H9 (cell line): ENCODE data around the gene BMP2K. TPM values are rescaled to one million over a fixed set of nuclear protein-coding genes. Genes with fewer than 3 reads are reported as not detected.

ENCODE experiments used
- DNase-seq: peaks from one replicate; pipeline ENCODE4 v3.0.0-alpha.2; 2017
- H2AFZ ChIP-seq: one replicate; pipeline ENCODE4 v1.6.1; 2013; ENCODE audit warnings: mild to moderate bottlenecking, low read length, control low read depth, moderate library complexity
- H2AK5ac ChIP-seq: 2 replicates; pipeline ENCODE4 v1.6.1; 2013; ENCODE audit warnings: low read length, control low read depth, mixed read lengths; ENCODE audit not compliant: insufficient read length
- H2BK120ac ChIP-seq: one replicate; pipeline ENCODE4 v1.6.1; 2013; ENCODE audit warnings: low read depth, mild to moderate bottlenecking, low read length, control low read depth, inconsistent platforms; ENCODE audit not compliant: poor library complexity, severe bottlenecking
- H2BK12ac ChIP-seq: 2 replicates; pipeline ENCODE4 v1.6.1; 2013; ENCODE audit warnings: low read length, control low read depth, mixed read lengths, low read depth; ENCODE audit not compliant: insufficient read length
- H2BK15ac ChIP-seq: 2 replicates; pipeline ENCODE4 v1.6.1; 2013; ENCODE audit warnings: low read depth, low read length, control low read depth
- H2BK20ac ChIP-seq: one replicate; pipeline ENCODE4 v1.6.1; 2013; ENCODE audit warnings: low read depth, mild to moderate bottlenecking, low read length, control low read depth, inconsistent platforms; ENCODE audit not compliant: poor library complexity, severe bottlenecking
- H2BK5ac ChIP-seq: 2 replicates; pipeline ENCODE4 v1.6.1; 2013; ENCODE audit warnings: low read length, control low read depth, mixed read lengths; ENCODE audit not compliant: insufficient read length
- H3K14ac ChIP-seq: 2 replicates; pipeline ENCODE4 v1.6.1; 2013; ENCODE audit warnings: low read length, control low read depth; ENCODE audit not compliant: insufficient read depth
- H3K18ac ChIP-seq: 2 replicates; pipeline ENCODE4 v1.6.1; 2013; ENCODE audit warnings: low read depth, mild to moderate bottlenecking, mixed read lengths, low read length, control low read depth; ENCODE audit not compliant: insufficient read length
- H3K23ac ChIP-seq: 2 replicates; pipeline ENCODE4 v1.6.1; 2013; ENCODE audit warnings: low read length, control low read depth, mixed read lengths, low read depth; ENCODE audit not compliant: insufficient read length
- H3K23me2 ChIP-seq: 2 replicates; pipeline ENCODE4 v1.6.1; 2013; ENCODE audit warnings: low read depth, mild to moderate bottlenecking, mixed read lengths, low read length, control low read depth; ENCODE audit not compliant: insufficient read length, poor library complexity, severe bottlenecking
- H3K27ac ChIP-seq: 2 replicates; pipeline ENCODE4 v1.5.1; 2013; ENCODE audit warnings: low read length, control low read depth, mixed read lengths, low read depth; ENCODE audit not compliant: insufficient read length
- H3K27me3 ChIP-seq: 2 replicates; pipeline ENCODE4 v1.6.1; 2013; ENCODE audit warnings: low read length, control low read depth, inconsistent platforms; ENCODE audit not compliant: insufficient read depth
- H3K4ac ChIP-seq: 2 replicates; pipeline ENCODE4 v1.6.1; 2013; ENCODE audit warnings: low read depth, mild to moderate bottlenecking, control low read depth, inconsistent platforms, low read length, moderate library complexity
- H3K4me1 ChIP-seq: 2 replicates; pipeline ENCODE4 v1.6.1; 2013; ENCODE audit warnings: low read length, control low read depth, inconsistent platforms; ENCODE audit not compliant: insufficient read depth
- H3K4me2 ChIP-seq: 2 replicates; pipeline ENCODE4 v1.6.1; 2013; ENCODE audit warnings: low read length, control low read depth, mixed read lengths; ENCODE audit not compliant: insufficient read length, insufficient read depth
- H3K56ac ChIP-seq: 2 replicates; pipeline ENCODE4 v1.6.1; 2013; ENCODE audit warnings: low read depth, mild to moderate bottlenecking, mixed read lengths, low read length, control low read depth; ENCODE audit not compliant: insufficient read length
- H3K79me1 ChIP-seq: 2 replicates; pipeline ENCODE4 v1.6.1; 2013; ENCODE audit warnings: low read depth, mild to moderate bottlenecking, moderate library complexity, low read length, control low read depth, inconsistent platforms; ENCODE audit not compliant: insufficient read depth, poor library complexity, severe bottlenecking
- H3K79me2 ChIP-seq: 2 replicates; pipeline ENCODE4 v1.6.1; 2013; ENCODE audit warnings: low read length, control low read depth, inconsistent platforms; ENCODE audit not compliant: insufficient read depth
- H3K9ac ChIP-seq: 2 replicates; pipeline ENCODE4 v1.6.1; 2013; ENCODE audit warnings: low read length, control low read depth, mixed read lengths; ENCODE audit not compliant: insufficient read length; ENCODE audit errors: extremely low read depth
- H3K9me3 ChIP-seq: one replicate; pipeline ENCODE4 v1.6.1; 2013; ENCODE audit warnings: low read depth, low read length, inconsistent platforms; ENCODE audit not compliant: control insufficient read depth
- H3T11ph ChIP-seq: one replicate; pipeline ENCODE4 v1.6.1; 2013; ENCODE audit warnings: mild to moderate bottlenecking, low read length, control low read depth, inconsistent platforms
- H4K20me1 ChIP-seq: one replicate; pipeline ENCODE4 v1.6.1; 2013; ENCODE audit not compliant: control insufficient read depth, insufficient read length, insufficient read depth
- H4K5ac ChIP-seq: 2 replicates; pipeline ENCODE4 v1.6.1; 2013; ENCODE audit warnings: low read depth, mild to moderate bottlenecking, mixed read lengths, low read length, control low read depth; ENCODE audit not compliant: insufficient read length
- H4K8ac ChIP-seq: replicated peaks from 2 replicates; pipeline ENCODE4 v1.6.1; 2013; ENCODE audit warnings: low read length, control low read depth, mixed read lengths, low read depth; ENCODE audit not compliant: insufficient read length
- H4K91ac ChIP-seq: 2 replicates; pipeline ENCODE4 v1.6.1; 2013; ENCODE audit warnings: low read depth, mild to moderate bottlenecking, moderate library complexity, mixed read lengths, low read length, control low read depth; ENCODE audit not compliant: insufficient read length
- H3K27ac Mint-ChIP-seq, 3 experiments: 2 replicates in 2 of 3; 3 replicates in 1 of 3; pipeline ENCODE4 v1.8.0; 2020 to 2021; ENCODE audit warnings: mixed read lengths in 3 of 3, mild to moderate bottlenecking in 1 of 3, moderate library complexity in 1 of 3
- H3K27me3 Mint-ChIP-seq: 2 replicates; pipeline ENCODE4 v1.8.0; 2021; ENCODE audit warnings: low read depth, mild to moderate bottlenecking, moderate library complexity, mixed read lengths
- H3K36me3 Mint-ChIP-seq, 3 experiments: 2 replicates in 2 of 3; 3 replicates in 1 of 3; pipeline ENCODE4 v1.8.0; 2020 to 2021; ENCODE audit warnings: low read depth in 3 of 3, mixed read lengths in 3 of 3; ENCODE audit not compliant: insufficient read depth in 1 of 3
- H3K4me1 Mint-ChIP-seq, 2 experiments: 2 replicates each; pipeline ENCODE4 v1.8.0; 2020; ENCODE audit warnings: mixed read lengths in 2 of 2
- H3K4me3 Mint-ChIP-seq, 2 experiments: 2 replicates in 1 of 2; 3 replicates in 1 of 2; pipeline ENCODE4 v1.8.0; 2020 to 2021; ENCODE audit warnings: mild to moderate bottlenecking in 2 of 2, mixed read lengths in 2 of 2, moderate library complexity in 1 of 2
- H3K9me3 Mint-ChIP-seq, 2 experiments: 2 replicates in 1 of 2; 3 replicates in 1 of 2; pipeline ENCODE4 v1.8.0; 2020; ENCODE audit warnings: mild to moderate bottlenecking in 2 of 2, mixed read lengths in 2 of 2, moderate library complexity in 1 of 2
- CTCF ChIP-seq: fragments of 200-600 bp; sonication (generic); conservative IDR thresholded peaks from 3 replicates; pipeline ENCODE4 v1.8.0; 2021; ENCODE audit warnings: antibody characterized with exemption, mild to moderate bottlenecking
- WGBS: extraction: QIAGEN DNeasy Blood & Tissue Kit; methylation state at CpG from one replicate; pipeline ENCODE4 v1.1.7; 2013; ENCODE audit warnings: missing lambda C conversion rate, low lambda C conversion rate, mixed read lengths; ENCODE audit not compliant: insufficient read length; ENCODE audit errors: extremely low coverage; 5-methylcytosine and 5-hydroxymethylcytosine counted together
- total RNA-seq: library from RNA; stranded (reverse); gene quantifications from 2 replicates; pipeline ENCODE4 v1.2.1, GENCODE V29; 2021

BMP2K gene
- total RNA-seq, 1 experiment from 2014 or later: 26.4 TPM

GRCh38 chr4:78922207-78922606 lies 146.1 kb downstream of the BMP2K start:
- WGBS: no CpG with 5 or more reads among the region's 4 CpGs
- no peak overlapping the region for H3K4ac ChIP-seq
- no peaks in the 10 kb centered on the region for H3K27me3 Mint-ChIP-seq
- no peaks in the 10 kb centered on the region for H3K27me3 ChIP-seq
- H3K9me3 Mint-ChIP-seq: no peaks in the 10 kb centered on the region
- no peak overlapping the region for H2BK120ac ChIP-seq
- no peak overlapping the region for H2AFZ ChIP-seq
- no peaks in the 10 kb centered on the region for H3K4me1 ChIP-seq
- peaks cover 6 to 22% (median 19%) of the 10 kb centered on the region in 3 experiments for H3K36me3 Mint-ChIP-seq
- H2BK5ac ChIP-seq: no peak overlapping the region
- H3K14ac ChIP-seq: no peak overlapping the region
- H4K5ac ChIP-seq: no peak overlapping the region
- H3K4me2 ChIP-seq: no peak overlapping the region
- H3K27ac Mint-ChIP-seq: 0 out of 7 replicates have a peak overlapping the region, but pooled peaks of 1 of the 3 experiments have one; percentile 18
- H2BK12ac ChIP-seq: no peak overlapping the region
- no peak overlapping the region for H2AK5ac ChIP-seq
- no peaks in the 10 kb centered on the region for H3K79me1 ChIP-seq
- H3K9me3 ChIP-seq: no peaks in the 10 kb centered on the region
- no peaks in the 10 kb centered on the region for H3K79me2 ChIP-seq
- no peak overlapping the region for H2BK20ac ChIP-seq
- no peak overlapping the region for H3K18ac ChIP-seq
- H4K20me1 ChIP-seq: no peaks in the 10 kb centered on the region
- no peaks in the 10 kb centered on the region for H3K23me2 ChIP-seq
- no peak overlapping the region for H4K91ac ChIP-seq
- no peak overlapping the region for H3K23ac ChIP-seq
- DNase-seq: no peak
- no peak overlapping the region for H3K27ac ChIP-seq
- H3K56ac ChIP-seq: no peak overlapping the region
- H2BK15ac ChIP-seq: no peak overlapping the region
- no peak overlapping the region for H3K4me3 Mint-ChIP-seq
- H3T11ph ChIP-seq: no peak overlapping the region
- H3K4me1 Mint-ChIP-seq: peaks cover 6% of the 10 kb centered on the region in 2 experiments
- no peak overlapping the region for H3K9ac ChIP-seq
- H4K8ac ChIP-seq: no peak overlapping the region
- no peak for TF ChIP-seq CTCF
